Adrenal gland (tissue), 12 donors: ENCODE measurements around the gene UBL3. TPM values are rescaled to one million over a fixed set of nuclear protein-coding genes. Genes with fewer than 3 reads are reported as not detected.

ENCODE experiments used
- DNase-seq, 7 donors: peaks; one replicate each; pipeline ENCODE4 v3.0.0-alpha.2; 2019 to 2020
- H3K27ac ChIP-seq, 5 donors: fragments of 200-600 bp; sonication (generic) in 4 of 5; 1 replicate in 3 of 5; 2 replicates in 2 of 5; pipeline versions ENCODE4 v1.5.1 to v1.8.0; 2016 to 2020; ENCODE audit warnings: mild to moderate bottlenecking in 1 of 5
- H3K27me3 ChIP-seq: fragments of 200-600 bp; 2 replicates; pipeline ENCODE4 v1.8.0; 2021
- H3K36me3 ChIP-seq, 2 donors: fragments of 200-600 bp; replicated peaks in 1 of 2; 1 replicate in 1 of 2; 2 replicates in 1 of 2; pipeline versions ENCODE4 v1.5.1 to v1.8.0; 2018 to 2022
- H3K4me1 ChIP-seq, 2 donors: fragments of 200-600 bp; replicated peaks in 1 of 2; 1 replicate in 1 of 2; 2 replicates in 1 of 2; pipeline versions ENCODE4 v1.5.1 to v1.8.0; 2018 to 2021
- H3K4me3 ChIP-seq, 4 donors: fragments of 200-600 bp; sonication (generic) in 3 of 4; one replicate each; pipeline ENCODE4 v1.5.1; 2016 to 2018
- H3K9me3 ChIP-seq, 3 donors: fragments of 200-600 bp; sonication (generic) in 1 of 3; replicated peaks in 1 of 3; 1 replicate in 2 of 3; 2 replicates in 1 of 3; pipeline versions ENCODE4 v1.5.1 to v1.8.0; 2016 to 2021
- POLR2A ChIP-seq, 2 donors: fragments of 450-650 bp; IDR thresholded peaks; one replicate each; pipeline ENCODE4 v1.6.1; 2017; ENCODE audit warnings: antibody characterized with exemption in 2 of 2, mild to moderate bottlenecking in 2 of 2, moderate library complexity in 1 of 2
- WGBS, 4 donors: extraction: QIAGEN DNeasy Blood & Tissue Kit in 2 of 4; methylation state at CpG; one replicate each; pipeline versions ENCODE4 v1.1.5 to v1.1.7; 2013 to 2017; 5-methylcytosine and 5-hydroxymethylcytosine counted together
- intact Hi-C, 2 donors: fragments of 100-400 bp; cut with DNase I; formaldehyde crosslinking; loops; one replicate each; pipeline versions ENCODE4 v1.14.1 to v1.15.0; 2022 to 2023
- polyA plus RNA-seq, 3 donors: library from polyadenylated mRNA; stranded (reverse); fragments of 200-250 nt in 2 of 3; fragments of 350-450 nt in 1 of 3; fragmentation: Illumina TruSeq in 1 of 3; extraction: RNeasy Lipid Tissue Mini Kit (QIAGEN cat#74804) in 1 of 3; gene quantifications; one replicate each; pipeline ENCODE4 v1.2.3, GENCODE V29; 2013 to 2014
- total RNA-seq, 9 donors: library from RNA; depleted of rRNA in 4 of 9; stranded (reverse); fragments of >200 nt in 4 of 9; fragments of 120-200 nt in 1 of 9; fragmentation: NEBNext Ultra II Directional in 1 of 9; extraction: Animal tissue kit (Norgen Biotek cat#: 25700) in 1 of 9; gene quantifications; one replicate each; pipeline versions ENCODE4 v1.1.0 to v1.2.4, GENCODE V29; 2013 to 2023
- TF ChIP-seq, protein P1 (sequence below), 6 experiments: fragments of 450-650 bp in 4 of 6; fragments of 200-600 bp in 2 of 6; sonication (generic) in 1 of 6; IDR thresholded peaks; 1 replicate in 5 of 6; 2 replicates in 1 of 6; pipeline versions ENCODE4 v1.5.1 to v1.8.0; 2016 to 2021; ENCODE audit warnings: antibody characterized with exemption in 6 of 6, mild to moderate bottlenecking in 2 of 6, moderate library complexity in 1 of 6
- donor health status: healthy with polysubstance abuse.
- donor health status: Bipolar disorder and iron deficiency.
- donor health status: DM: yes; HTN: yes; CAD: no.
- donor health status: DM: no; HTN: no; CAD: no.
- donor health status: DM: no; HTN: no; CAD: no.
- donor health status: DM: yes; HTN: yes; CAD: no.

UBL3 gene
- total and polyA plus RNA-seq, 12 donors = 7.7 to 41.5 (median 24.3) TPM

DNA sequence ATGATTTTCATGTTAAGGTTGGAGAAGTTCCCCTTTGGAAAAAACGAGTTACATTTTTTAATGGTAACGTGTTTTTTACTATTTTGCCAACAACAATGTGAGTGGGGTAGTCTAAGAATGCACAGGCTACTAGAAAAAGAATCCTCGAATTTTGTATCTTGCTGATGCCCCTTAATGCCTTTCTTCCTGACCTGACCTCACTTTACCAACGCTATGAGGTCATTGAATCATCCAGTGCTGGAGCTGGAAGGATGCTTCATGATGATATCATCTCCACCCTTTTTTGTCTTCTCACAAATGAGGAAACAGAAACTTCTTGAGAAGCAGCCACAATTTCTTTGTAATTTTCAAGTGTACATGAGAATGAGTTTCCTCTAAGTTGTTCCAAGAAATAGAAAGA is 8.2 kb upstream of the UBL3 start:
- WGBS, 4 donors = 70 to 73% (median 71%) methylated on average over 4 of the region's 4 CpGs

GRCh38 chr13:29858231-29858630 is 7.8 kb upstream of the UBL3 start:
- intact Hi-C loops = loop anchor here (10.0 kb wide), 1 partner anchor 257 kb away; no protein-coding TSS in a partner anchor
- Histone ChIP-seq H3K27ac (no peak overlapping the region), H3K4me1 (no peaks in the 10 kb centered on the region), H3K27me3 (peaks cover 3% of the 10 kb centered on the region), H3K9me3 (no peaks in the 10 kb centered on the region), H3K36me3 (no peaks in the 10 kb centered on the region), H3K4me3 (no peak overlapping the region)
- no peak for DNase-seq
- WGBS, 4 donors = 46 to 74% (median 57%) methylated on average over 1 of the region's 1 CpG
- no peak for TF ChIP-seq POLR2A (IDR thresholded peaks at IDR 0.05)
- TF ChIP-seq, protein P1, sequence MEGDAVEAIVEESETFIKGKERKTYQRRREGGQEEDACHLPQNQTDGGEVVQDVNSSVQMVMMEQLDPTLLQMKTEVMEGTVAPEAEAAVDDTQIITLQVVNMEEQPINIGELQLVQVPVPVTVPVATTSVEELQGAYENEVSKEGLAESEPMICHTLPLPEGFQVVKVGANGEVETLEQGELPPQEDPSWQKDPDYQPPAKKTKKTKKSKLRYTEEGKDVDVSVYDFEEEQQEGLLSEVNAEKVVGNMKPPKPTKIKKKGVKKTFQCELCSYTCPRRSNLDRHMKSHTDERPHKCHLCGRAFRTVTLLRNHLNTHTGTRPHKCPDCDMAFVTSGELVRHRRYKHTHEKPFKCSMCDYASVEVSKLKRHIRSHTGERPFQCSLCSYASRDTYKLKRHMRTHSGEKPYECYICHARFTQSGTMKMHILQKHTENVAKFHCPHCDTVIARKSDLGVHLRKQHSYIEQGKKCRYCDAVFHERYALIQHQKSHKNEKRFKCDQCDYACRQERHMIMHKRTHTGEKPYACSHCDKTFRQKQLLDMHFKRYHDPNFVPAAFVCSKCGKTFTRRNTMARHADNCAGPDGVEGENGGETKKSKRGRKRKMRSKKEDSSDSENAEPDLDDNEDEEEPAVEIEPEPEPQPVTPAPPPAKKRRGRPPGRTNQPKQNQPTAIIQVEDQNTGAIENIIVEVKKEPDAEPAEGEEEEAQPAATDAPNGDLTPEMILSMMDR (IDR thresholded peaks at IDR 0.05) = no peak

More for the DNA sequence above, 8.2 kb upstream of the UBL3 start:
- Histone ChIP-seq H3K27ac (no peak overlapping the region), H3K9me3 (no peaks in the 10 kb centered on the region), H3K4me3 (no peak overlapping the region), H3K36me3 (no peaks in the 10 kb centered on the region), H3K27me3 (peaks cover 3% of the 10 kb centered on the region), H3K4me1 (no peaks in the 10 kb centered on the region)
- DNase-seq = no peak
- no peak for TF ChIP-seq POLR2A (IDR thresholded peaks at IDR 0.05)
- TF ChIP-seq, protein P1 (IDR thresholded peaks at IDR 0.05) = no peak
- intact Hi-C loops = loop anchor here (10.0 kb wide), 1 partner anchor 256 kb away; no protein-coding TSS in a partner anchor

DNA sequence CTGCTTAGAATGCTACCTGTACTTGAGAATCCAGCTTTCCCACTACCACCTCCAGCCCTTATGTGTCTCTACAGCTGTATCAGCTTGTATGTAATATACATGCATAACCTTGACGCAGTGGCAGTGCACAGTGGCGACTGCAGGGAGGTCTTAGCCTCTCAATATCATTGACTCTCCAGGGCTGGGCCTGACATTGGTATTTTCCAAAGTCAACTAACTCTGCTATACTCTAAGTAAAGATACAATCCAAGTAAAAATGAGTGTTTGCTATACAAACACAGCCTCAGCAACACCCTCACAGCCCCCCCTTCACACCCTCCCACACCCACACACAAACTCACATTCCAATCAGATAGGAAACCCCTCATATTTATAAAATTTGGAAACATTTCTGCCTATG is 6.7 kb upstream of the UBL3 start:
- Histone ChIP-seq H3K9me3 (no peaks in the 10 kb centered on the region), H3K27ac (no peak overlapping the region), H3K36me3 (no peaks in the 10 kb centered on the region), H3K4me1 (no peaks in the 10 kb centered on the region), H3K4me3 (no peak overlapping the region), H3K27me3 (no peaks in the 10 kb centered on the region)
- WGBS, 4 donors = 86 to 97% (median 95%) methylated on average over 2 of the region's 2 CpGs
- DNase-seq = no peak
- no peak for TF ChIP-seq POLR2A (IDR thresholded peaks at IDR 0.05)
- TF ChIP-seq, protein P1 (IDR thresholded peaks at IDR 0.05) = no peak
- intact Hi-C loops = loop anchor here (10.0 kb wide), 1 partner anchor 258 kb away; no protein-coding TSS in a partner anchor

DNA sequence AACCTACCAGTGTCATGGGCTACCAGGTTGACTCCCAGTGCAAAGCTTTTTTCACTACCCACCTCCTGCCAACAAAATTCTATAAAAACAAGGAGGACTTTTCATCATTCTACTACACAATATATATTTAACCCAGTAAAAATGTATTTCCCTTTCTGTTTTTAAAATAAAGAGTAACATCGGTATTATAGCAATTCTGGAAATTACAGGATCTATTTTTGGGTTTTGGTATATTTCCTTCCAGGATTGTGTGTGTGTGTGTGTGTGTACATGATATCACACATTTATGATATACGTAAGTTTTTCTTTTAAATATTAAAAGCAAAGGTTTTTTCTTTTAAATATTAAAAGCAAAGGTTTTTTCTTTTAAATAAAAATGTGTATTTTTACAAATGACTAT is 6.0 kb upstream of the UBL3 start:
- 75 to 84% (median 82%) methylated on average over 2 of the region's 2 CpGs for WGBS, 4 donors
- Histone ChIP-seq H3K4me3 (no peak overlapping the region), H3K36me3 (no peaks in the 10 kb centered on the region), H3K27ac (no peak overlapping the region), H3K9me3 (no peaks in the 10 kb centered on the region), H3K4me1 (no peaks in the 10 kb centered on the region), H3K27me3 (no peaks in the 10 kb centered on the region)
- TF ChIP-seq, protein P1 (IDR thresholded peaks at IDR 0.05) = no peak
- no peak for TF ChIP-seq POLR2A (IDR thresholded peaks at IDR 0.05)
- DNase-seq = no peak
- intact Hi-C loops = loop anchor here (10.0 kb wide), 1 partner anchor 258 kb away; no protein-coding TSS in a partner anchor
